K562 (cell line): ENCODE measurements around the gene ZMIZ1.

ENCODE experiments used
- JUNB ChIP-seq: fragments of 450-650 bp; formaldehyde crosslinking; conservative IDR thresholded peaks from 2 replicates; pipeline ENCODE4 v1.4.0; 2020; ENCODE audit warnings: mild to moderate bottlenecking
- PRDM10 ChIP-seq: fragments of 450-650 bp; IDR thresholded peaks from 2 replicates; pipeline ENCODE4 v1.6.1; 2018; ENCODE audit not compliant: partially characterized antibody
- SREBF2 ChIP-seq: sonication (generic); formaldehyde crosslinking; IDR thresholded peaks from 2 replicates; pipeline ENCODE4 v1.4.0; 2020; ENCODE audit warnings: mild to moderate bottlenecking, missing genetic modification reagents
- ZNF354B ChIP-seq: fragments of 250-450 bp; sonication (Bioruptor Pico); IDR thresholded peaks from 2 replicates; pipeline ENCODE4 v1.4.0; 2020
- TF ChIP-seq, protein P1 (sequence below): sonication (generic); formaldehyde crosslinking; IDR thresholded peaks from 2 replicates; pipeline ENCODE4 v1.4.0; 2020; ENCODE audit warnings: mild to moderate bottlenecking, missing genetic modification reagents
- TF ChIP-seq, protein P2 (sequence below), 3 experiments: IDR thresholded peaks in 2 of 3; conservative IDR thresholded peaks in 1 of 3; 2 replicates each; pipeline ENCODE4 v1.5.1; 2011 to 2012; ENCODE audit warnings: low read length in 3 of 3, mild to moderate bottlenecking in 3 of 3, control low read depth in 2 of 3, improper control_type of control experiment in 1 of 3, inconsistent platforms in 1 of 3, low read depth in 1 of 3, mixed read lengths in 1 of 3, moderate library complexity in 1 of 3; ENCODE audit not compliant: insufficient read depth in 2 of 3

DNA sequence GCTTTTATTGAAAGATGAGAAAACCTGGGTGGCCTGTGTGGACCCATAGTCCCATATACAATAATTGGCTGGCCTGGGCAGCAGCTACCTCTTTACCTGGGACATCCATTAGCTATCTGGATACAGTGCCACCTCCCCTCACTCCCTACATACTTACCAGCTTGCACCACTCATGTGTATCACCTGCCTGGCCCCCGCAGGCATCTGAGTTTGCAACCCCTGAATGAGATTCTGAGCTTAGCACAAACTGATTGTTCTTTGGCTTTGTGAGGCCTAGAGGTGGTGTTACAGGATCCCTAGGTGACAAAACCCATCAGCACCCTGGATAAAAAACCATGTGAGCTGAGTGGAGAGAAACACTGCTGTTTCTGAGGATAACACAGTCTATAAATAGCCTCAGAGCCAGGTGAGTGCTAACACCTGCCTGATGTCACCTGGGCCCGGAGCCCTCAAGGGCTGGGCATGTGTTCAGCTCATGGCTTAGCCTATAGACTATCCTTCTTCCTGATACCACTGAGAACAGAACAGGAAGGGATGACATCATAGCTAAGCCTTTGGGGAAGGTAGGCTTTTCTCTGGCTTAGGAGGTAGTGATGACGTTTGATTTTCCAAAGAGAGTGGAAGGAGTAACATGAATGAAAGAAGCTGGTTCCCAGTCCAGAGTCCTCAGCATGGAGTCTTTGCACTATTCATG is 275.9 kb downstream of the ZMIZ1 start:
- TF ChIP-seq, protein P1, sequence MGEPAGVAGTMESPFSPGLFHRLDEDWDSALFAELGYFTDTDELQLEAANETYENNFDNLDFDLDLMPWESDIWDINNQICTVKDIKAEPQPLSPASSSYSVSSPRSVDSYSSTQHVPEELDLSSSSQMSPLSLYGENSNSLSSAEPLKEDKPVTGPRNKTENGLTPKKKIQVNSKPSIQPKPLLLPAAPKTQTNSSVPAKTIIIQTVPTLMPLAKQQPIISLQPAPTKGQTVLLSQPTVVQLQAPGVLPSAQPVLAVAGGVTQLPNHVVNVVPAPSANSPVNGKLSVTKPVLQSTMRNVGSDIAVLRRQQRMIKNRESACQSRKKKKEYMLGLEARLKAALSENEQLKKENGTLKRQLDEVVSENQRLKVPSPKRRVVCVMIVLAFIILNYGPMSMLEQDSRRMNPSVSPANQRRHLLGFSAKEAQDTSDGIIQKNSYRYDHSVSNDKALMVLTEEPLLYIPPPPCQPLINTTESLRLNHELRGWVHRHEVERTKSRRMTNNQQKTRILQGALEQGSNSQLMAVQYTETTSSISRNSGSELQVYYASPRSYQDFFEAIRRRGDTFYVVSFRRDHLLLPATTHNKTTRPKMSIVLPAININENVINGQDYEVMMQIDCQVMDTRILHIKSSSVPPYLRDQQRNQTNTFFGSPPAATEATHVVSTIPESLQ (CRISPR knock-in tag), result no peak
- no peak for TF ChIP-seq JUNB (CRISPR knock-in tag)
- TF ChIP-seq SREBF2, result no peak
- TF ChIP-seq ZNF354B (CRISPR knock-in tag), result no peak
- no peak for TF ChIP-seq PRDM10
- TF ChIP-seq, protein P2, sequence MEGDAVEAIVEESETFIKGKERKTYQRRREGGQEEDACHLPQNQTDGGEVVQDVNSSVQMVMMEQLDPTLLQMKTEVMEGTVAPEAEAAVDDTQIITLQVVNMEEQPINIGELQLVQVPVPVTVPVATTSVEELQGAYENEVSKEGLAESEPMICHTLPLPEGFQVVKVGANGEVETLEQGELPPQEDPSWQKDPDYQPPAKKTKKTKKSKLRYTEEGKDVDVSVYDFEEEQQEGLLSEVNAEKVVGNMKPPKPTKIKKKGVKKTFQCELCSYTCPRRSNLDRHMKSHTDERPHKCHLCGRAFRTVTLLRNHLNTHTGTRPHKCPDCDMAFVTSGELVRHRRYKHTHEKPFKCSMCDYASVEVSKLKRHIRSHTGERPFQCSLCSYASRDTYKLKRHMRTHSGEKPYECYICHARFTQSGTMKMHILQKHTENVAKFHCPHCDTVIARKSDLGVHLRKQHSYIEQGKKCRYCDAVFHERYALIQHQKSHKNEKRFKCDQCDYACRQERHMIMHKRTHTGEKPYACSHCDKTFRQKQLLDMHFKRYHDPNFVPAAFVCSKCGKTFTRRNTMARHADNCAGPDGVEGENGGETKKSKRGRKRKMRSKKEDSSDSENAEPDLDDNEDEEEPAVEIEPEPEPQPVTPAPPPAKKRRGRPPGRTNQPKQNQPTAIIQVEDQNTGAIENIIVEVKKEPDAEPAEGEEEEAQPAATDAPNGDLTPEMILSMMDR (IDR thresholded peaks at IDR 0.05 in 2 of 3, conservative IDR thresholded peaks at IDR 0.05 in 1 of 3; ENCODE audit: insufficient read depth in 2 of 3, low read depth in 1 of 3, low read length in 3 of 3), result no peak
